ENCODE results near the gene AATK. TPM values are rescaled to one million over a fixed set of nuclear protein-coding genes. Genes with fewer than 3 reads are reported as not detected.

AATK gene
- total RNA-seq, 6 donors from 2014 or later = 39.2 to 144 (median 92.2) TPM

GRCh38 chr17:81173052-81173761 is 7.2 kb upstream of the AATK start:
- no peak for ATAC-seq (ENCODE audit: low FRiP score in 2 of 2)
- no peak overlapping the region for H3K4me3 ChIP-seq
- no peak for TF ChIP-seq CTCF (IDR thresholded peaks at IDR 0.05)
- no peak for TF ChIP-seq POLR2A (IDR thresholded peaks at IDR 0.05)
- no peak for TF ChIP-seq POLR2AphosphoS5 (IDR thresholded peaks at IDR 0.05)
- TF ChIP-seq EP300 (IDR thresholded peaks at IDR 0.05) = no peak
- no peaks in the 10 kb centered on the region for H3K36me3 ChIP-seq
- peaks cover 0 to 13% (median 5%) of the 10 kb centered on the region in 4 donors for H3K4me1 ChIP-seq
- H3K27me3 ChIP-seq = no peaks in the 10 kb centered on the region
- peaks cover 0 to 4% (median 0%) of the 10 kb centered on the region in 4 donors for H3K9me3 ChIP-seq
- no peak for DNase-seq
- 90 to 91% methylated on average over 5 to 11 of the region's 11 CpGs for WGBS, 2 donors
- no peak overlapping the region for H3K27ac ChIP-seq

- no peak for TF ChIP-seq EP300 (IDR thresholded peaks at IDR 0.05)
- TF ChIP-seq POLR2A (IDR thresholded peaks at IDR 0.05) = no peak
- no peak for TF ChIP-seq CTCF (IDR thresholded peaks at IDR 0.05)
- TF ChIP-seq POLR2AphosphoS5 (IDR thresholded peaks at IDR 0.05) = no peak
- WGBS, 2 donors = 66 to 75% methylated on average over 6 to 8 of the region's 8 CpGs
- DNase-seq (no peak), ATAC-seq (ENCODE audit: low FRiP score in 2 of 2) (peak; percentile 35 to 52)
- Histone ChIP-seq H3K27me3 (no peaks in the 10 kb centered on the region), H3K4me3 (no peak overlapping the region), H3K27ac (peak overlapping the region in 1 of 4 donors; percentile 23), H3K36me3 (no peaks in the 10 kb centered on the region), H3K4me1 (peaks cover 0 to 13% (median 5%) of the 10 kb centered on the region in 4 donors), H3K9me3 (peaks cover 0 to 4% (median 0%) of the 10 kb centered on the region in 4 donors)
Measured at GRCh38 chr17:81171941-81172340, 5.9 kb upstream of the AATK start.

GRCh38 chr17:81170727-81171494 is 4.9 kb upstream of the AATK start:
- ATAC-seq (ENCODE audit: low FRiP score in 2 of 2) = peak in 1 of 2 donors; percentile 11
- 87 to 93% methylated on average over 8 to 12 of the region's 15 CpGs for WGBS, 2 donors

GRCh38 chr17:81169870-81170309 is 3.9 kb upstream of the AATK start:
- H3K4me3 ChIP-seq = no peak overlapping the region

More at GRCh38 chr17:81170727-81171494, 4.9 kb upstream of the AATK start:
- no peaks in the 10 kb centered on the region for H3K36me3 ChIP-seq
- no peak for DNase-seq
- H3K27me3 ChIP-seq = no peaks in the 10 kb centered on the region
- TF ChIP-seq POLR2AphosphoS5 (IDR thresholded peaks at IDR 0.05) = no peak
- TF ChIP-seq CTCF (IDR thresholded peaks at IDR 0.05) = no peak
- no peak for TF ChIP-seq EP300 (IDR thresholded peaks at IDR 0.05)
- TF ChIP-seq POLR2A (IDR thresholded peaks at IDR 0.05) = no peak
- peaks cover 3 to 20% (median 5%) of the 10 kb centered on the region in 4 donors for H3K4me1 ChIP-seq
- no peak overlapping the region for H3K4me3 ChIP-seq
- no peak overlapping the region for H3K27ac ChIP-seq
- H3K9me3 ChIP-seq = peaks cover 0 to 4% (median 0%) of the 10 kb centered on the region in 4 donors

More at GRCh38 chr17:81169870-81170309, 3.9 kb upstream of the AATK start:
- no peak for DNase-seq
- no peak for ATAC-seq (ENCODE audit: low FRiP score in 2 of 2)
- 85 to 93% methylated on average over 3 of the region's 3 CpGs for WGBS, 2 donors
- no peaks in the 10 kb centered on the region for H3K9me3 ChIP-seq
- peaks cover 7 to 26% (median 10%) of the 10 kb centered on the region in 4 donors for H3K4me1 ChIP-seq
- no peak overlapping the region for H3K27ac ChIP-seq
- TF ChIP-seq POLR2AphosphoS5 (IDR thresholded peaks at IDR 0.05) = no peak
- no peak for TF ChIP-seq EP300 (IDR thresholded peaks at IDR 0.05)
- TF ChIP-seq CTCF (IDR thresholded peaks at IDR 0.05) = no peak
- TF ChIP-seq POLR2A (IDR thresholded peaks at IDR 0.05) = no peak
- H3K36me3 ChIP-seq = no peaks in the 10 kb centered on the region
- H3K27me3 ChIP-seq = peaks cover 0 to 7% (median 5%) of the 10 kb centered on the region in 4 donors

Measured in upper lobe of left lung (tissue), 6 donors.